ENCODE results near the gene EGFL8. TPM values are rescaled to one million over a fixed set of nuclear protein-coding genes. Genes with fewer than 3 reads are reported as not detected.
A peak's percentile ranks its signal among the peaks of the same experiment; 100 is the strongest.

EGFL8 gene
- total RNA-seq, 1 donor from 2014 or later: 3.4 TPM

DNA sequence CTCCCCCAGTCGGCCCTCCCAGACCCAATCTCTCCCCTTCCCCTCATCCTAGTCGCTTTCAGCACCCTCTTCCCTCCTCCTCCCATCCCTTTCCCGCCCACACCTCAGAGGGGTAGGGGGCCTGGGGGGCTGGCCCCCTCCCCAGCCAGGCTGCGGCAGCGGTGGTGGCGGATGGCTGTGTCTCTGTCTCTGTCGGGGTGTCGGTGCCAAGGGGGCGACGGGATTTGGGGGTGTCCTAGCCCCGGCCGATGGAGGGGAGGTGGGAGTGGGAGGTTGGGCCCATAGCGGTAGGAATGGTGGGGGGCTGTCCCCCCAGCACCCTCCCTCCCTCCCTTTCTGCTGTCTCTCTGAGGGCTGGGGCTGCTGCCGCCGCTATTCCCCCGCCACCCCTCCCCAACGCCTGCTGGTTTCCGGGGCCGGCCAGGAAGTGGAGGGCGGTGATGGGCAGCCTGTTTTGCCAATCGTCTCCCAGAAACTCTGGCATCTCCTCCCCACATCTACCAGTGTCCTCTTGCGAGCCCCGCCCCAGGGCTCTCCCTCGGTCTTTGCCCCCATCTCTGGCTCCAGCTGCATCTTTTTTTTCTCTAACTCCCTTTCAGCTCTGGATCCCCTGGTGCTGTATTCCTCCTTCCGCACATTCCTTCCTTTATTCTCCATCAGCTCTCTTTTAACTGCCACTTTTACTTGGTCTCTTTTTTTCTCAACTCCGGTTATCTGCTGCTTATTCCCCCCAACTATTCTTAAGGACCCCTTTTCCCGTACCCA, 11.5 kb downstream of the EGFL8 start, which contains the start of gene AGPAT1:
AGPAT1 (minus strand) TSS at position 374 of the 765 bp plus-strand sequence. CDS start 4,588 bp downstream, outside the sequence.
- ATAC-seq (ENCODE audit: low read depth): peak; percentile 50
- CTCF ChIA-PET: no interaction called here
- intact Hi-C loops (cut with micrococcal nuclease): loop anchor here (1.0 to 10.0 kb wide), 6 partner anchors 22 to 1559 kb away; partner anchors contain the start of genes C6orf47, CSNK2B, GPANK1 and HSD17B8

DNA sequence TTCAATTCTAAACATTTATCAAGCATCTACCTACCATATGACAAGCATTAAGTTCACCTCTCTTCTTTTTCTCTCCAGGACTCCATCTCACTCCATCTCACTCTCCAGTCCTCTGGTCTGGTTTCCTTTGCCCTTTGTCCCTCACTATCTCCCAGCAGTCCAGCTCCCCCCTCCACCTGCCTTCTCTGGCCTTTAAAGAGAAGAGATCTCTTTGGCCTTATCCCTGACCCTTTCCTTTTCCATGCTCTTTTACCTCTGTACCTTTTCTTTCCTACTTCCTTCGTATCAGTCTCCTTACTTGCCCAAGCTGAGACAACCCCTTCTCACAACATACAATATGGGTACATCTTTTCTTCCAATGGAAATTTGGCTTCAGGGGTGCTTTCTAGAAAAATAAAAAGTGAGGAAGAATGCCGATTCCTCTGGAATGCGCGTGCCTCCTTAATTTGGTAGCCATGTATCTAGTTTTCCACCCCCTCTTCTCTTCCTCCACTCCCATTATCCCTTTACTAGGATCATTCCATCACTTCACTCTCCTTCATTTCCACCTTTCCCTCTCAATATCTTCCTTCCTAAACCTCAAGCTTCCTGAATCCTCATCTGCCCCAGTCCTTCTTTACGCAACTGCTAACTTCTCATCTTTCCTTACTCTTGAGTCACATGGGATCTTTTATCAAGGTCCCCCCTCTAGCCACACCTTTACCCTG, 12.2 kb downstream of the EGFL8 start:
- Mint-ChIP-seq H3K4me3 (peak overlapping the region; percentile 96), H3K4me1 (peaks cover 54% of the 10 kb centered on the region), H3K36me3 (ENCODE audit: low read depth) (peaks cover 37% of the 10 kb centered on the region), H3K9me3 (no peaks in the 10 kb centered on the region), H3K27ac (peak overlapping the region; percentile 99), H3K27me3 (no peaks in the 10 kb centered on the region)
- CTCF ChIA-PET: interaction anchor here (1.4 kb wide), 1 partner anchor 58 kb away, joined by 4 read pairs; no protein-coding TSS in a partner anchor
- DNase-seq: no peak
- POLR2A ChIA-PET: interaction anchor here (0.6 to 5.0 kb wide), 9 partner anchors 9 to 668 kb away, joined by 3 to 102 read pairs (median 5); partner anchors contain the start of genes ATF6B, FKBPL, GPSM3 and NELFE
- intact Hi-C loops (cut with micrococcal nuclease): loop anchor here (1.0 to 10.0 kb wide), 7 partner anchors 22 to 1559 kb away; partner anchors contain the start of genes C6orf47, CSNK2B, FKBPL and GPANK1
- TF ChIP-seq, protein P1, sequence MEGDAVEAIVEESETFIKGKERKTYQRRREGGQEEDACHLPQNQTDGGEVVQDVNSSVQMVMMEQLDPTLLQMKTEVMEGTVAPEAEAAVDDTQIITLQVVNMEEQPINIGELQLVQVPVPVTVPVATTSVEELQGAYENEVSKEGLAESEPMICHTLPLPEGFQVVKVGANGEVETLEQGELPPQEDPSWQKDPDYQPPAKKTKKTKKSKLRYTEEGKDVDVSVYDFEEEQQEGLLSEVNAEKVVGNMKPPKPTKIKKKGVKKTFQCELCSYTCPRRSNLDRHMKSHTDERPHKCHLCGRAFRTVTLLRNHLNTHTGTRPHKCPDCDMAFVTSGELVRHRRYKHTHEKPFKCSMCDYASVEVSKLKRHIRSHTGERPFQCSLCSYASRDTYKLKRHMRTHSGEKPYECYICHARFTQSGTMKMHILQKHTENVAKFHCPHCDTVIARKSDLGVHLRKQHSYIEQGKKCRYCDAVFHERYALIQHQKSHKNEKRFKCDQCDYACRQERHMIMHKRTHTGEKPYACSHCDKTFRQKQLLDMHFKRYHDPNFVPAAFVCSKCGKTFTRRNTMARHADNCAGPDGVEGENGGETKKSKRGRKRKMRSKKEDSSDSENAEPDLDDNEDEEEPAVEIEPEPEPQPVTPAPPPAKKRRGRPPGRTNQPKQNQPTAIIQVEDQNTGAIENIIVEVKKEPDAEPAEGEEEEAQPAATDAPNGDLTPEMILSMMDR (IDR thresholded peaks at IDR 0.05): no peak
- no peak for ATAC-seq (ENCODE audit: low read depth)

More for the DNA sequence above, 11.5 kb downstream of the EGFL8 start, which contains the start of gene AGPAT1:
- DNase-seq: peak; percentile 92
- TF ChIP-seq, protein P1 (IDR thresholded peaks at IDR 0.05): no peak
- Mint-ChIP-seq H3K4me1 (peaks cover 54% of the 10 kb centered on the region), H3K36me3 (ENCODE audit: low read depth) (peaks cover 33% of the 10 kb centered on the region), H3K27ac (peak within 1 kb of the TSS; percentile 99), H3K9me3 (no peaks in the 10 kb centered on the region), H3K27me3 (no peaks in the 10 kb centered on the region), H3K4me3 (peak within 1 kb of the TSS; percentile 96)
- POLR2A ChIA-PET: interaction anchor here (0.6 to 5.0 kb wide), 7 partner anchors 10 to 669 kb away, joined by 3 to 102 read pairs (median 5); partner anchors contain the start of genes ATF6B, GPSM3, NELFE and PBX2

DNA sequence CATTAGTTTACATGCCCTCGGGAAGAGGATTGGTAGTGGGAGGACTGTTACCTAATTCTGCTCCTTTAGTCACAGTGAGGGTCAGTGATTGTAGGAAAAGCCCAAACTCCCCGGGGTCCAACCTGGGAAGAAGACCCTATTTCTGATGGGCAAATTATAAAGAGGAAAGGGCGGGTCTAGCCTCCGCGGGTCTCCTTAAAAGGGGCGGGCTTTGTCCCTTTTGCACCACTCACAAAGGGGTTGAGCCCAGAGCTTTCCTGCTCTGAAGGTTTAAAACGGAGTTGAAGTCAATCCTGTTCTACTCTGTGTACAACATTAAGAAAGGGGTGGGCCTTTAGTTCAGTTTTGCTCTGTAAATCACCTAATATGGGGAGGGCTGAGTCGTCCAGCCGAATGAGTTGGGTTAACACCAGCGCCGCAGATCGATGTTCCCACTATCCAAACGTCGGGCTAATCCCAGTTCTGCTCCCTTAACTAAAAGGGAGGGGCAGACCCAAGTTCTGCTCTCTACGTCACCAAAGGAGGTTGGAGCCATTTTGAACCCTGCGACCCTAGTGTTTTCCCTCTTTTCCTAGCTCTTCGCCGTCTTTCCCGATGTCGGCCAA, 12.9 kb downstream of the EGFL8 start:
- H3K36me3 Mint-ChIP-seq (ENCODE audit: low read depth): peaks cover 43% of the 10 kb centered on the region
- ATAC-seq (ENCODE audit: low read depth) (no peak), DNase-seq (no peak)
- ChIA-PET POLR2A (interaction anchor here (0.6 to 5.0 kb wide), 10 partner anchors 8 to 1232 kb away, joined by 3 to 102 read pairs (median 6); partner anchors contain the start of genes ATF6B, FKBPL, GPSM3 and PBX2), CTCF (interaction anchor here (1.4 kb wide), 1 partner anchor 58 kb away, joined by 4 read pairs; no protein-coding TSS in a partner anchor)
- no peaks in the 10 kb centered on the region for H3K9me3 Mint-ChIP-seq
- no peaks in the 10 kb centered on the region for H3K27me3 Mint-ChIP-seq
- intact Hi-C loops (cut with micrococcal nuclease): loop anchor here (1.0 to 10.0 kb wide), 6 partner anchors 47 to 1560 kb away; partner anchors contain the start of genes C6orf47, CSNK2B, FKBPL and GPANK1
- H3K27ac Mint-ChIP-seq: peak overlapping the region; percentile 99
- peaks cover 54% of the 10 kb centered on the region for H3K4me1 Mint-ChIP-seq
- TF ChIP-seq, protein P1 (IDR thresholded peaks at IDR 0.05): no peak
- peak overlapping the region; percentile 96 for H3K4me3 Mint-ChIP-seq

DNA sequence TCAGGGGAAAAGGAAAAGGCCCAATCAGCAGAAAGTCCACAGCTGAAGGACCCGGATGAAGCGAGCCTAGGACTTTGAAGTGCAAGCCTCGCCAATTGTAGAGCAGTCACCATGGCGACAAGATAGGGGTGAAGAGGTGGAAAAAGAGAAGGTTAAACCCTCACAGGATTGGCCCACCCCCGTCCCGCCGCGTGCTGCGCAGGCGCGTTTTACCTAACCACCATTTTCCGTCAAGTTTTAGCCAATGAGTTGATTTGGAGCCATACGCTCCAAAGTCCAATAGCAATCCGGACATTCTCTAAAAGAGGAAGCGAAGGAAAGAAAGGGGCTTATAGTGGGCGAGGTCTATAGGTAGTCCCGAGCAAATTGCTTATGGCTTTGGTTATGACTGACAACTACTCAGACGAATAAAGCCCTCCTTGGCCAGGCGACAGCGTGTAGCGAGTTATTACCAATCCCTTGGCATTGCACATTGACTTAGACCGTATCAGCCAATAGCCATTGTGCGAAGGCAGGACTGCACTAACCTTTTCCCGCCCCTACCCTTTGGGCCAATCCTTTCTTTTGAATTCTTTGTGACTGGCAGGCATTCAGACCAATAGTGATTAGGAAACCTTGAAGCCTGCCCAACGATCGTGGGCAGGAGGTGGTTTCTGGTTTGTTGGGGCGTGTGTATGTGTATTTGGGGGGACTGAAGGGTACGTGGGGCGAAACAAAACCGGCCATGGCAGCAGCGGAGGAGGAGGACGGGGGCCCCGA, 13.6 kb downstream of the EGFL8 start, which contains the start of gene RNF5:
RNF5 (plus strand) TSS at position 618 of the 759 bp plus-strand sequence; CDS start at position 725, 107 bp downstream.
- TF ChIP-seq, protein P1 (IDR thresholded peaks at IDR 0.05): no peak
- peak; percentile 63 for DNase-seq
- intact Hi-C loops (cut with micrococcal nuclease): loop anchor here (1.0 to 10.0 kb wide), 8 partner anchors 12 to 1561 kb away; partner anchors contain the start of genes C6orf47, CSNK2B, FKBPL and GPANK1

More for the DNA sequence above, 13.6 kb downstream of the EGFL8 start, which contains the start of gene RNF5:
- H3K36me3 Mint-ChIP-seq (ENCODE audit: low read depth): peaks cover 48% of the 10 kb centered on the region
- ATAC-seq (ENCODE audit: low read depth): peak; percentile 82
- peak within 1 kb of the TSS; percentile 96 for H3K4me3 Mint-ChIP-seq
- H3K9me3 Mint-ChIP-seq: no peaks in the 10 kb centered on the region
- peak within 1 kb of the TSS; percentile 99 for H3K27ac Mint-ChIP-seq
- H3K27me3 Mint-ChIP-seq: no peaks in the 10 kb centered on the region
- ChIA-PET CTCF (interaction anchor here (1.4 kb wide), 1 partner anchor 59 kb away, joined by 4 read pairs; no protein-coding TSS in a partner anchor), POLR2A (interaction anchor here (0.6 to 5.0 kb wide), 9 partner anchors 13 to 1232 kb away, joined by 3 to 102 read pairs (median 8); partner anchors contain the start of genes ATF6B, FKBPL, GPSM3 and PBX2)
- H3K4me1 Mint-ChIP-seq: peaks cover 54% of the 10 kb centered on the region
